KOPT-K1 (cell line): ENCODE results near the gene HES5.

Experiments
- H3K27ac ChIP-seq: fragments of 200-600 bp; sonication (generic); 2 replicates; pipeline ENCODE4 v1.5.1; 2016; ENCODE audit warnings: antibody characterized with exemption, mild to moderate bottlenecking, low read depth, low read length; ENCODE audit not compliant: poor library complexity, severe bottlenecking
- H3K36me3 ChIP-seq: fragments of 200-600 bp; sonication (generic); 2 replicates; pipeline ENCODE4 v1.5.1; 2017; ENCODE audit warnings: antibody characterized with exemption, mild to moderate bottlenecking, low read length, moderate library complexity; ENCODE audit not compliant: insufficient read depth
- H3K9me3 ChIP-seq: fragments of 200-600 bp; sonication (generic); 2 replicates; pipeline ENCODE4 v1.5.1; 2017; ENCODE audit warnings: antibody characterized with exemption, low read length, mild to moderate bottlenecking; ENCODE audit not compliant: insufficient read depth, poor library complexity, severe bottlenecking

The HES5 gene

GRCh38 chr1:2508751-2509150 is 21.3 kb downstream of the HES5 start:
- Histone ChIP-seq H3K27ac (no peak overlapping the region), H3K36me3 (peaks cover 69% of the 10 kb centered on the region)

GRCh38 chr1:2508180-2508579 is 21.9 kb downstream of the HES5 start:
- H3K27ac ChIP-seq, result no peak overlapping the region
- no peaks in the 10 kb centered on the region for H3K9me3 ChIP-seq
- peaks cover 63% of the 10 kb centered on the region for H3K36me3 ChIP-seq

More at GRCh38 chr1:2508751-2509150, 21.3 kb downstream of the HES5 start:
- no peaks in the 10 kb centered on the region for H3K9me3 ChIP-seq

DNA sequence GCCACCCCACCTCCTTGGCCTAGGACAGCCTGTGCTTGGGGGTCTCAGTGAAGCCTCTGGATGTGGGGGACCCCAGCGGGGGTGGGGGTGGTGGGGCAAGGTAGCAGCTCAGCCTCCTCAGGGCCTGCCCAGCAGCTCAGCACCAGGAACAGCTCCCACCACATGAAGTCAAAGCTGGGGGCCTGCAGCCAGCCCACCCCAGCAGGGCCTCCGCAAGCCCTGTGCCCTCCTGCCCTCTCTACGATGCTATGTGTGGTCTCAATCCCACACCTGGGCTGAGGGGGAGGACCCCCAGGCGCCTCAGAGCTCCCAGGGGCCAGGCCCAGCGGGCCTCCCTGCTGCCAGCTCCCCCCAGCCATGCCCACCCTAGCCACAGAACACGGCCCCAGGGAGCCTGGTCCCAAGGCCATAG is 22.3 kb downstream of the HES5 start:
- Histone ChIP-seq H3K27ac (no peak overlapping the region), H3K9me3 (no peaks in the 10 kb centered on the region), H3K36me3 (peaks cover 59% of the 10 kb centered on the region)

DNA sequence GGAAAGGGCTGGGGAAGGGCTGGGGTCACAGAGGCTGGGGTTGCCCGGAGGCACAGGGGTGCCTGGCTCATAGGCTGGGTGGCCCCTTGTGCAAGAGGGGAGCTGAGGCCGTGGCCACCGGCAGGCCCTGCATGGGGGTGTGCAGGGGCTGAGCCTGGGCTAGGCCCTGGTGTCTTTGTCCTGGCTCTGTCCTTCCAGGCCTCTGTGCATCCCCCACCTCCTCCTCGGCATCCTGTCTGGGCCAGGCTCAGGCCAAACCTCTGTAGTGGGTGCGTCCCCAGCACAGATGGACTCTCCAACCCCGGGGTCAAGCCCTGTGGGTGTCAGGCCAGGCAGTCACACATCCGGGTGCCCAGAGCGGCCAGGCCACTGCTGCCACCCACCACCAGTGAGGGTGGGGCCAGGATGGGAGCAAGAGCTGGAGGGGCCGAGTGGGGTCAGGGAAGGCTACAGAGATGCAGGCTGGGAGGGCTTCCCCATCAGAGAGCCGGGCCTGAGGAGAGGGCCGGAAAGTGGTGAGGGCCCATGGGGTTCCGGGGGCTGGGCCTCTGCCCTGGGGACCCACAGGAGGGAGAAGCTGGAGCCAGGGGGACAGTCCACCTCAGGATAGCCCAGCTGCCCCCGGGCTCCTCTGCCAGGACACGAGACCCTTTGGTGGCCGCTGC is 23.0 kb downstream of the HES5 start:
- Histone ChIP-seq H3K9me3 (no peaks in the 10 kb centered on the region), H3K36me3 (peaks cover 52% of the 10 kb centered on the region), H3K27ac (no peak overlapping the region)

- Histone ChIP-seq H3K27ac (no peak overlapping the region), H3K36me3 (peaks cover 44% of the 10 kb centered on the region)
Measured at GRCh38 chr1:2506007-2506860, 23.8 kb downstream of the HES5 start.

DNA sequence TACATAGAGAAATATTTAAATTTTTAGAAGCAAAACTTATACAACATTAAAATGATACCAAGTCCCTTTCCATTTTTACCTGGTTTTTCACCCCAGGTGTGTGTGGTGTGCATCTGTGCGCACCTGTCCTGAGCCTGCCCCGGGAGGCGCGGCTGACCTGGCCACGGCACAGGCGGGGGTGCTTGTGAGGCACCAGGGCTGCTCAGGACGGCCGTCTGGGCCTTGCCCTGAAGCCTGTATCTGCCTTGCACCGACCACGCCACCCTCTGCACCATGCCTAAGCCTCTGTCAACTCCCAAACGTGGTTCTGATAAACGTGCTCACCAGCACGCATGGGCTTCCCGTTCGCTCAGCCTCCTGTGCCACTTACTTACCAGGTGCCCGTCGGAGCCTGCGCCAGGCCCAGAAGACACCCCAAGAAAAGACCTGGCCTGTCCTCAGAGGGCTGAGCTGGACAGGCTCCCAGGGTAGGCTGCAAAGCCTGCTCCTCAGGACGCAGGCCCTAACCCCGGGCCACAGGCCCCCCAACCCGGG is 24.5 kb downstream of the HES5 start:
- no peak overlapping the region for H3K27ac ChIP-seq
- peaks cover 37% of the 10 kb centered on the region for H3K36me3 ChIP-seq
- H3K9me3 ChIP-seq, result no peaks in the 10 kb centered on the region

More at GRCh38 chr1:2506007-2506860, 23.8 kb downstream of the HES5 start:
- no peaks in the 10 kb centered on the region for H3K9me3 ChIP-seq

DNA sequence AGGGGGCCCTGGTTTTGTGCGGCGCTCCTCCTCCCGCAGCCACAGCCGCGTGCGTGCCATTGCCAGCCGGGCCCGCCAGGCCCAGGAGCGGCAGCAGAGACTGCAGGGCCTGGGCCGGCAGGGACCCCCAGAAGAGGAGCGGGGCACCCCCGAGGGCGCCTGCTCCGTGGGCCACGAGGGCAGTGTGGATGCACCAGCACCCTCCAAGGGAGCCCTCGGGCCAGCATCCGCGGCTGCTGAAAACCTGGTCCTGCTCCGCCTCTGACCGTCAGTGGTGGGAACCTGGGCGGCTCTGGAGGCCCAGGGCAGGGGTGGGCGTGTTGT is 25.2 kb downstream of the HES5 start:
- no peak overlapping the region for H3K27ac ChIP-seq
- peaks cover 30% of the 10 kb centered on the region for H3K36me3 ChIP-seq
- H3K9me3 ChIP-seq, result no peaks in the 10 kb centered on the region

DNA sequence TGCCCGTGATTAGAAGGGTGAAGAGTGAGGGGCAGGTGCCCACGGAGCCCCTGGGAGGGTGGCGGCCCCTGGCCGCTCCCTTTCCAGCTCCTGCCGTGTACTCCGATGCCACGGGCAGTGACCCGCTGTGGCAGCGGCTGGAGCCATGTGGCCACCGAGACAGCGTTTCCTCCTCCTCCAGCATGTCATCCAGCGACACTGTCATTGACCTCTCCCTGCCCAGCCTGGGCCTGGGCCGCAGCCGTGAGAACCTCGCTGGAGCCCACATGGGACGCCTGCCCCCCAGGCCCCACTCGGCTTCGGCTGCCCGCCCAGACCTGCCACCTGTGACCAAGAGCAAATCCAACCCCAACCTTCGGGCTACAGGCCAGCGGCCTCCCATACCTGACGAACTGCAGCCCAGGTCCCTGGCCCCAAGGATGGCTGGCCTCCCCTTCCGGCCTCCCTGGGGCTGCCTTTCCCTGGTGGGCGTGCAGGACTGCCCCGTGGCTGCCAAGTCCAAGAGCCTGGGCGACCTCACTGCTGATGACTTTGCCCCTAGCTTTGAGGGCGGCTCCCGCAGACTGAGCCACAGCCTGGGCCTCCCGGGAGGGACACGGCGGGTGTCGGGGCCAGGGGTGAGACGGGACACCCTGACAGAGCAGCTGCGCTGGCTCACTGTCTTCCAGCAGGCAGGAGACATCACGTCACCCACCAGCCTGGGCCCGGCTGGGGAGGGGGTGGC is 25.7 kb downstream of the HES5 start:
- no peak overlapping the region for H3K27ac ChIP-seq
- peaks cover 25% of the 10 kb centered on the region for H3K36me3 ChIP-seq
- no peaks in the 10 kb centered on the region for H3K9me3 ChIP-seq

DNA sequence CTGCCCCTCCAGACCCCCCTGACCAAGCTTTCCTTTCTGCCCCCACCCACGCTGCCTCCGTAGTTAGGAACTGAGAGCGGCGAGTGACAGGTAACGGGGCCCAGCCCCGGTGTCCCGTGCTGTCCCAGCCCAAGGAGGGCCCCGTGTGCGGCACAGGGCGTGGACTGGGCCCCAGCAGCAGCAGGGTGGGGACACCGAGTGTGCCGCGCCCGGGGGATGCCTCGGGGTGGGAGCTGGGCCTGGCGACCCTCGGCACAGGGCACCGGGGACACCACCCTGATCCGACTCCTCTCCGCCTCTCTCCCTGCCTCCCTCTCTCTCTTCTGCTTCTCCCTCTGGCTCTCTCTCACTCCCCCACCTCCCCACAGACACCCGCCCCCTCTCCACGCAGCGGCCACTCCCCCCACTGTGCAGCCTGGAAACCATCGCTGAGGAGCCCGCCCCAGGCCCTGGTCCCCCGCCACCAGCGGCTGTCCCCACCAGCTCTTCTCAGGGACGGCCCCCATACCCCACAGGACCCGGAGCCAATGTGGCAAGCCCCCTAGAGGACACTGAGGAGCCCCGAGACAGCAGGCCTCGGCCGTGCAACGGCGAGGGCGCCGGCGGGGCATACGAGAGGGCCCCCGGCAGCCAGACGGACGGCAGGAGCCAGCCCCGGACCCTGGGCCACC is 26.4 kb downstream of the HES5 start:
- Histone ChIP-seq H3K36me3 (peaks cover 18% of the 10 kb centered on the region), H3K9me3 (no peaks in the 10 kb centered on the region), H3K27ac (no peak overlapping the region)

- H3K9me3 ChIP-seq, result no peaks in the 10 kb centered on the region
- H3K36me3 ChIP-seq, result peaks cover 11% of the 10 kb centered on the region
- no peak overlapping the region for H3K27ac ChIP-seq
Measured at GRCh38 chr1:2502661-2503553, 27.2 kb downstream of the HES5 start.

- H3K36me3 ChIP-seq, result peaks cover 4% of the 10 kb centered on the region; the same call in 1 of the 2 replicates
- no peaks in the 10 kb centered on the region for H3K9me3 ChIP-seq
- no peak overlapping the region for H3K27ac ChIP-seq
Measured at GRCh38 chr1:2502210-2502609, 27.9 kb downstream of the HES5 start.

DNA sequence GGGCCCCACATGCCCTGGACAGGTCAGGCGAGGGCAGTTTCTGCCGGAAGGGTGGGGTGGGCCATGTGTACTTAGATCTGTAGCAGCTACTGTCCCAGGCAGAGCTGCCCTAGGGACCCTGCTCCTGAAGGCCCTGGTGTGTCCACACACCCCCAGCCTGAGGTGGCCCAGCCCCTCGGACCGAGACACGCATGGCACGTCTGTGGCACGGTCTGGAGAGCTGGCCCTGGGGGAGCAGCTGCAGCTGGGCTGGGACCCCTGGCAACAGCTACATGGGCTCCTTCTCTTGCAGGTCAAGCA is 28.3 kb downstream of the HES5 start:
- no peak overlapping the region for H3K27ac ChIP-seq
- H3K36me3 ChIP-seq, result no peaks in the 10 kb centered on the region
- no peaks in the 10 kb centered on the region for H3K9me3 ChIP-seq

DNA sequence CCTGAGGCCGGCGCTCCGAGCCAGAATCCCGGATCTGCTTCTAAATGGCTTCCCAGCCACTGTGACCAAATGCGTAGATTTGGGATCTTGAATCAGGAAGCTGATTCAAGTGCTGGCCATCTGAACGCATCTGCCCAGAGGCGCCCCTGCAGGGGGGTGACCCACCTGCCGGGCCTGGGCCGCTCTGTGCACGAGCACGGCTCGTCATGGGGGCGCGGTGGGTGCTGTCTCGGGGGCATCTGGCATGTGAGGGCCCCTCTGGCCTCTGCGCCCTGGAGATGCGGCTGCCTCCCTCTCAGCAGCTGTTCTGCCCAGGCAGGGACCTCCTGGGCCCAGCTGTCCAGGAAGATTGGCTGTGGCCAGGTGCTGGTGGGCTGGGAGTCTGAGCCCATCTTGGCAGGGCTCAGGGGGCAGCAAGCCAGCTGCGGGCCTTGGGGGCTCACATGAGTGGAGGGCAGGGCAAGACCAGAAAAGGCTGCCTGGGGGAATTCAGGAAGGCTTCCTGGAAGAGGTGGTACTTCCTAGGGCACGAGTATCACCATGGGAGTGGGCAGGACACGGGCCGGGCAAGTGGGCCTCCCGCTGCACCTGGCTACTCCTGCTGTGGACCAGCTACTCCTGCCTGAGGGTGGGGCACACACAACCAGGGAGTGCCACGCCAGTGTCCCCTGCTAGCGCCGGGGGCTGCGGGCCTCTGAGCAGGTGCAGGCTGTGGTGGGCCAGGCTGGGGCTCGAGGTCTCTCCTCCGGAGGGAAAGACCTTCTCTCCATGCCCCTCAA is 28.8 kb downstream of the HES5 start:
- H3K9me3 ChIP-seq, result no peaks in the 10 kb centered on the region
- peak overlapping the region; percentile 36 for H3K27ac ChIP-seq
- H3K36me3 ChIP-seq, result no peaks in the 10 kb centered on the region
